PFSK-1 (cell line): ENCODE measurements around the gene TPRX1.

Experiments used
- FOXP2 ChIP-seq: optimal IDR thresholded peaks from 2 replicates; pipeline ENCODE3; 2011; ENCODE audit warnings: borderline replicate concordance, control low read depth, inconsistent platforms; ENCODE audit not compliant: insufficient read depth; ENCODE audit errors: extremely low read length, extremely low read depth
- POLR2AphosphoS5 ChIP-seq: IDR thresholded peaks from 2 replicates; pipeline ENCODE4 v1.6.1; 2012; ENCODE audit warnings: low read depth, mild to moderate bottlenecking, control low read depth, low read length, moderate library complexity
- SIN3A ChIP-seq: IDR thresholded peaks from 2 replicates; pipeline ENCODE4 v1.6.1; 2012; ENCODE audit warnings: mild to moderate bottlenecking, low read length, moderate library complexity, borderline replicate concordance; ENCODE audit not compliant: insufficient read depth
- TAF1 ChIP-seq: IDR thresholded peaks from 2 replicates; pipeline ENCODE4 v1.6.1; 2012; ENCODE audit warnings: low read length, control low read depth, borderline replicate concordance; ENCODE audit not compliant: insufficient read depth
- TF ChIP-seq, protein P1 (sequence below), 2 experiments: IDR thresholded peaks; 2 replicates each; pipeline versions ENCODE4 v1.6.1 to v1.8.0; 2011 to 2012; ENCODE audit warnings: low read depth in 2 of 2, low read length in 2 of 2, control low read depth in 1 of 2, inconsistent platforms in 1 of 2, mild to moderate bottlenecking in 1 of 2, moderate library complexity in 1 of 2; ENCODE audit not compliant: insufficient read depth in 1 of 2

TPRX1 gene

DNA sequence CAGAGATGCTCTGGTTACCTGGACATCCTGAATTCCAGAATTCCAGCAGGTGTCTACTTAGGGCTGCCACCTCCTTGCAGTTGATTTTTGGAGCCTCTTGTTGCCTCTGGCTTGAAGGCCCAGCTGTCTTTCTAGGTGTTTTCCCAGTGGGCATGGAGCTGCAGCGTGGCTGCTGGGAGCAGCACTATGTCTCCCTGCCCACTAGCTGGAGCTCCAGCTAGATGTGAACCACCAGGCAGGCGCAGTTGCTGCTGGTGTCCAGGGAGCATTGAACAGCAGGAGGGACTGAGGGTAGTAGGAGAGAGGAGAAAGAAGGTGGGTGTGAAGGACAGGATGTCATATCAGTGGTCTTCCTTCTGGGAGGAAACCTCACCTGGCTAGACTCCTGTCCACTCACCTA lies 35.7 kb downstream of the TPRX1 start:
- no peak for TF ChIP-seq FOXP2
- no peak for TF ChIP-seq POLR2AphosphoS5
- no peak for TF ChIP-seq SIN3A
- TF ChIP-seq, protein P1, sequence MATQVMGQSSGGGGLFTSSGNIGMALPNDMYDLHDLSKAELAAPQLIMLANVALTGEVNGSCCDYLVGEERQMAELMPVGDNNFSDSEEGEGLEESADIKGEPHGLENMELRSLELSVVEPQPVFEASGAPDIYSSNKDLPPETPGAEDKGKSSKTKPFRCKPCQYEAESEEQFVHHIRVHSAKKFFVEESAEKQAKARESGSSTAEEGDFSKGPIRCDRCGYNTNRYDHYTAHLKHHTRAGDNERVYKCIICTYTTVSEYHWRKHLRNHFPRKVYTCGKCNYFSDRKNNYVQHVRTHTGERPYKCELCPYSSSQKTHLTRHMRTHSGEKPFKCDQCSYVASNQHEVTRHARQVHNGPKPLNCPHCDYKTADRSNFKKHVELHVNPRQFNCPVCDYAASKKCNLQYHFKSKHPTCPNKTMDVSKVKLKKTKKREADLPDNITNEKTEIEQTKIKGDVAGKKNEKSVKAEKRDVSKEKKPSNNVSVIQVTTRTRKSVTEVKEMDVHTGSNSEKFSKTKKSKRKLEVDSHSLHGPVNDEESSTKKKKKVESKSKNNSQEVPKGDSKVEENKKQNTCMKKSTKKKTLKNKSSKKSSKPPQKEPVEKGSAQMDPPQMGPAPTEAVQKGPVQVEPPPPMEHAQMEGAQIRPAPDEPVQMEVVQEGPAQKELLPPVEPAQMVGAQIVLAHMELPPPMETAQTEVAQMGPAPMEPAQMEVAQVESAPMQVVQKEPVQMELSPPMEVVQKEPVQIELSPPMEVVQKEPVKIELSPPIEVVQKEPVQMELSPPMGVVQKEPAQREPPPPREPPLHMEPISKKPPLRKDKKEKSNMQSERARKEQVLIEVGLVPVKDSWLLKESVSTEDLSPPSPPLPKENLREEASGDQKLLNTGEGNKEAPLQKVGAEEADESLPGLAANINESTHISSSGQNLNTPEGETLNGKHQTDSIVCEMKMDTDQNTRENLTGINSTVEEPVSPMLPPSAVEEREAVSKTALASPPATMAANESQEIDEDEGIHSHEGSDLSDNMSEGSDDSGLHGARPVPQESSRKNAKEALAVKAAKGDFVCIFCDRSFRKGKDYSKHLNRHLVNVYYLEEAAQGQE (IDR thresholded peaks at IDR 0.05; ENCODE audit: insufficient read depth in 1 of 2, low read depth in 2 of 2, low read length in 2 of 2) = no peak
- no peak for TF ChIP-seq TAF1

DNA sequence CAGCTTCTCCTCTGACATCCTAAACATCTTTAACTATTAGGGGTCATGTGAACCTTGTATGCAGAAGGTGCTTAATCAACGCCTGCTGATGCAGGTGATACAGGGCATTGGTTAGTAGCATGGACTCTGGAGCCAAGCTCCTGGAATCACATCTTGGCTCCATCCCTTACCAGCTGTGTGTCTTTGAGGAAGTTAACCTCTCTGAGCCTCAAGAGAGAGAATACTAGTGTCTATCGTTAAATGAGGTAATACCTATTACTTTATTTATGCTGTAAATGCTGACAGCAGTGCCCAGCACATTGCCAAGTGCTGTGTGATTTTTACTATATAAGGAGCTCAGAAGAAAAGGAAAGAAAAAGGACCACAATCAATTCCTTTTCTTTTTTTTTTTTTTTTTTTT lies 37.0 kb downstream of the TPRX1 start:
- TF ChIP-seq POLR2AphosphoS5 (no peak), TAF1 (no peak), SIN3A (no peak), FOXP2 (no peak)
- TF ChIP-seq, protein P1 (IDR thresholded peaks at IDR 0.05; ENCODE audit: insufficient read depth in 1 of 2, low read depth in 2 of 2, low read length in 2 of 2) = no peak

DNA sequence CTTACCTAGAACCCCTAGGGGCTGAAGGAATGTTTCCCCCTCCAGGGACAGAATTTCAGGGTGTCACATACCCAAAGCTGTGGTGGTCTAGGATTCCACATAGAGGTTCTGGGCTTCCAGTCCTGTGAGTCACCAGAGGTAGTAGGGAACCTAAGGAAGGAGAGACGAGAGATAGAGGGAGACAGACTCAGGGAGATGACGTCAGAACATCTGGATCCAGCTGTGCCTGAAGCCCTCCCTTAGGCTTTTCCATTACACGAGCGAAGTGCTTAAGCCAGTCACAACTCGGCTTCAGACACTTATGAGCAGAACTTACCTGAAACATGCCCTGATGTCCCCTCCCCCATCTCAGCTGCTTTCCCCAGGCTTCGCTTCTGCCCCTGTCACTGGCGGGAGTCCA lies 37.7 kb downstream of the TPRX1 start:
- TF ChIP-seq SIN3A (no peak), TAF1 (no peak)

DNA sequence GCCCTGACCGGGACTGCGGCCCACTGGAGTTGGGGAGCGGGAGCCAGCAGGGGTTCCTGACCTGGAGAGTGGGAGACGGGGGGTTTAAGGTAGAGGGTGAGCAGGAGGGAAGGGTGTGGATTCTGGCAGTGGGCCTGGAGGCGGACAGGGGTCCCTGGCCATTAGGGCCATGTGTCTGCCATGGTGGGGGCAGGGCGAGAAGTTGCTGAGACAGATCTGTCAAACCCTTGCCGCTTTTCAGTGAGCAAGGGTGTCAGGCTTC lies 38.1 kb downstream of the TPRX1 start:
- TF ChIP-seq TAF1 (no peak), FOXP2 (no peak), POLR2AphosphoS5 (no peak), SIN3A (no peak)
- TF ChIP-seq, protein P1 (IDR thresholded peaks at IDR 0.05; ENCODE audit: insufficient read depth in 1 of 2, low read depth in 2 of 2, low read length in 2 of 2) = no peak

DNA sequence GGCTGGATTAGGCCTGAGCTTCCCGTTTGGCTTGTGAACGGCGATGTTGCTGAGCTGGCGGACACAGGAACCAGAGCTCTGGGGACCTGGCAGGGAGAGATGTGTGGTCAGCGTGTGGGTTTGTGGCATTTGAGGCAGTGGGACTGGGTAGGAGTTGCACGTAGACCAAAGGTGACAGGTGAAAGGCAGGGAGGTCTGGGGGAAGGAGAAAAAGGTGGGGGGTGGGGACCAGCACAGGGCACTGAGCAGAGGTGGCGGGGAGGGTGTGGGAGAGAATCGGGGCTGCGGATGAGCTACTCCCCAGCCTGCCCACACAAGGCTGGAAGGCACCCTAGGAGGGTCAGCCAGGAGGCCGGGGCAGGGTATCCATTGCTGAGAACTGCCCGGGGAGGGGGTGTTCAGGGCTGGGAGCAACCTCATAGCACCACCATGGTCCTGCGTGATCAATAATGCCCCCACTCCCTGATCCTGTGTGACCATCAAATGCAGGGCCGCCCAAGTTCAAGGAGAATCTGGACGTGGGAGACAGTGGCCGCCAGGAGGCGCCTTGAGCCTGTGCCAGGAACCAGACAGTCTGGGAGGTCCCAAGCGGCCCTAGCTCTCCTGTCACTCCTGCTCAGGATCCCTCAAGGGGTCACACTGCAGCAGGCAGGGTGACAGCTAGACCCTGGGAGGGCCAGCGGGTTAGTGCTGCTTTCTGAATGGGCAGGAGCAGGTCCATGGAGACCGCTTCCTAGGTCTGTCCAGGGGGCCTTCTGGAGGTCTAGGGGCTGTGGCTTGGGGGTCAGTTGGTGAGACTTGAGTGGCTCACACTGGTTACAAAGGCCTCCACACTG lies 38.6 kb downstream of the TPRX1 start:
- TF ChIP-seq SIN3A (no peak), FOXP2 (no peak), TAF1 (no peak), POLR2AphosphoS5 (no peak)
- TF ChIP-seq, protein P1 (IDR thresholded peaks at IDR 0.05; ENCODE audit: insufficient read depth in 1 of 2, low read depth in 2 of 2, low read length in 2 of 2) = no peak
